NOMO-1 (cell line): Measurements from ENCODE around the gene CMTM4.
A peak's percentile ranks its signal among the peaks of the same experiment; 100 is the strongest.
"Not testable (repeated sequence)": the region's sequence is repeated elsewhere in the genome, so short reads cannot be mapped to it uniquely, and the experiment has no call there.

Experiments
- DNase-seq, 2 experiments: peaks; one replicate each; lab custom pipeline; 2025; ENCODE audit not compliant: unreplicated experiment in 2 of 2; lab: John Stamatoyannopoulos, UW

Gene CMTM4

DNA sequence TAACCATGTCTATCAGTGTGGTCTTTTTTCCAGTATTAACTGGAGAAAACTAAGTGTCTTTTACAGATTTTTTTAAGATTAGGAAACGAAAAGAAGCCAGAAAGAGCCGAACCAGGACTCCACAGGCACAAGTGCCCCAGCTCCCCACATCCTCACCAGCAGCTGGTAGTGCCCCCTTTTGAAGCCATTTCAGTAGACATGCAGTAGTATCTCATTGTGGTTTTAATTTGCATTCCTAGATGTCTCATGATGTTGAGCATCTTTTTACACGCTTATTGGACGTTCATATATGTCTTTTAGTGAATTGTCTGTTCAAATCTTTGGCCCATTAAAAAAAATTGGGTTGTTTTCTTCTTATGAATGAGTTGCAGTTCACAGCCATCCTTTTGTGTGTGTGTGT is 96.8 kb downstream of the CMTM4 start:
- DNase-seq = no peak

GRCh38 chr16:66598111-66598510 is 98.4 kb downstream of the CMTM4 start:
- no peak for DNase-seq

GRCh38 chr16:66596986-66597848 is 99.3 kb downstream of the CMTM4 start:
- no peak for DNase-seq

DNA sequence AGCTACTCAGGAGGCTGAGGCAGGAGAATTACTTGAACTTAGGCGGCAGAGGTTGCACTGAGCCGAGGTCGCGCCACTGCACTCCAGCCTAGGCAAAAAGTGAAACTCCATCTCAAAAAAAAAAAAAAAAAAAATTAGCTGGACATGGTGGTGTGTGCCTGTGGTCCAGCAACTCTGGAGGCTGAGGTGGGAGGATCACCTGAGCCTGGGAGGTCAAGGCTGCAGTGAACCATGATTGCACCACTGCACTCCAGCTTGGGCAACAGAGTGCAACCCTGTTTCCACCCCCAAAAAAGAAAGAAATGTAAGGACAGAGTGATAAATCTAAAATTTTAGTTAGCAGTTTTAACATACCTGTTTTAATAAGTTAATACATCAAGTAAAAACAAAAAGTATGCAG is 100.0 kb downstream of the CMTM4 start:
- not testable (repeated sequence) for DNase-seq

DNA sequence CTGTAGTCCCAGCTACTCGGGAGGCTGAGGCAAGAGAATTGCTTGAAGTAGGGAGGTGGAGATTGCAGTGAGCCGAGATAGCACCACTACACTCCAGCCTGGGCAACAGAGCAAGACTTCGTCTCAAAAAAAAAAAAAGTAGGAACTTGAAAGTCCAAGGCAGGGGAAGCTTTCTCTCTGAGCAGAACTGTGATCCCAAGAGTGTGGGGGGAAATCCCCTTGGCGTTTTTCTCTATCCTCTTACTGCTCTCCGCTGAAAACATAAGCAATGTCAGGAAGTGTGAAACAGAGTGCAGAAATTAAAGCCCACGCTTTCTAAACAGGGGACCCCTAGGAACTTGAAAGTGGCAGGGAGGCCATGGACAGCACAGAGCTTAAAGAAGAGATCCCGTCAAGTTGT is 101.8 kb downstream of the CMTM4 start:
- no peak for DNase-seq

- DNase-seq = no peak
These were observed 103.7 kb downstream of the CMTM4 start for GRCh38 chr16:66592814-66593213.

GRCh38 chr16:66592241-66592640 is 104.3 kb downstream of the CMTM4 start:
- no peak for DNase-seq

DNA sequence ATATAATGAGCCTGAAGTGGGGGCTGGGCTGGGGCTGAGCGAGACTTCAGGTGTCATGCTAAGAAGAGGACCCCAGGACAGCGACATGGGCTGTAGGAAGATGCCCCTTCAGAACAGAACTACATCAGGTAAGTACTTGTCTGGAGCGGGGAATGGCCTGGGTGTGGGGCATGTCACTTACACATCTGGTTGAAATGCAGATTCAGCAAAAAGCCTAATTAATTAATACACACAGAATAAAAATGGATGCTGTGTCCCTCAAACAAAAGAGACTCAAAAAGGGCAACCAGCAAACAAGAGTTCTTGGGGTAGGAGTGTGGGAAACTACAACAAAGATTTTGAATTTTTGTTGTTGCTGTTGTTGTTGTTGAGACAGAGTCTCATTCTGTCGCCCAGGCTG is 105.5 kb downstream of the CMTM4 start:
- DNase-seq = no peak

DNA sequence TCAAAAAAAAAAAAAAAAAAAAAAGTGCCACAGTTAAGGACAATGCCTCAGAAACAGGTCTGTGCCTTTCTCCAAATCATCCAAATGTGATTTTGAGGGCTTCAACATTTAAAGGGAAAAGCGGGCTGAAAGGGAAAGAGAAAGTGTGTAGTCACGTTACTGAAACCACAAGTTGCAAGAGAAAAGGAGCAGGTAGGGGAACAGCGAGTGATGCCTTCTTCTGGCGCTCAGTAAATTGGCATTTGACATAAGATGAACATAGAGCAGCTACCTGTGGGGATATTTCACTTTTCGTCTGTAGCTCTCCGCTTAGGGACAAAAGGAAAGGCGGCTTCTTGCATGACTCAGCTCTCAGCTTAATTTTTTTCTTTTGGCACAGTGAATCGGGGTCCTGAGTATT is 106.2 kb downstream of the CMTM4 start:
- peak in 1 of 2 experiments; percentile 32 for DNase-seq

- peak; percentile 13 to 32 for DNase-seq
These were observed 107.4 kb downstream of the CMTM4 start for GRCh38 chr16:66588981-66589713.

- no peak for DNase-seq
These were observed 108.5 kb downstream of the CMTM4 start for GRCh38 chr16:66587881-66588600.

DNA sequence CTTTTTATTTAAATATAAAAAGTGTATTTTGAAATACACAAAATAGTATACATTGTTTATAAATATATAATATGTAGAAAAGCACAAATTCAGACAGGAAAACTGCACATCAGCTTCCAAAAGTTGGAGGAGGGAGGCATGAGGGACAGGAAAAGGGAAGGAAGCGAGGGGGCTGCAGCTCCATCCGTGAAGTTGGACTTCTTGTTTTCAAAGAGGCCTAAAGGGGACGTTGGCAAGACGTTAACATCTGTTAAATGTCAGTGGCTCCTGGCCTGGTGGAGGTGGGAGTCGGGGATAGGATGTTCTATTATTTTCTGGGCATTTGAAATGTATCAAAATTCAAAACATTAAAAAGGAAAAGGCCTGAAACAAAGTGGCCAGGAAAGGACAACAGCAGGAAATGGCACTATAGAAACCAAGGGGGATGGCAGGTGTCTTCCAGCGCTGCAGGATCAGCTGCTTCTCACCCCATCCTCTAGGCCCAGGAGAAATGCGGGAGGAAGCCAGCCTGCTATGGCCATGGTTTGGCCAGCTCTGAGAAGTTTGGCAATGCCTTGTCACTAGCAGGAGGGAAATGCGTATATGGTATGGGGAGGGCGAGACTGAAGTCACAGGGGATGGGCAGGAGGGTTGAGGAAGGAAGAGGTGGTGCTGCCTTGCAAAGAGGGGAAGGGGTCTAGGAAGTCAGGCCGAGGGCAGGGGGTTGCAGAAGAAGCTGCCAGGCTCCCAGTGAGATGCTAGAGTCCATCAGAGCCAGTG is 110.9 kb downstream of the CMTM4 start:
- peak; percentile 12 to 23 for DNase-seq

DNA sequence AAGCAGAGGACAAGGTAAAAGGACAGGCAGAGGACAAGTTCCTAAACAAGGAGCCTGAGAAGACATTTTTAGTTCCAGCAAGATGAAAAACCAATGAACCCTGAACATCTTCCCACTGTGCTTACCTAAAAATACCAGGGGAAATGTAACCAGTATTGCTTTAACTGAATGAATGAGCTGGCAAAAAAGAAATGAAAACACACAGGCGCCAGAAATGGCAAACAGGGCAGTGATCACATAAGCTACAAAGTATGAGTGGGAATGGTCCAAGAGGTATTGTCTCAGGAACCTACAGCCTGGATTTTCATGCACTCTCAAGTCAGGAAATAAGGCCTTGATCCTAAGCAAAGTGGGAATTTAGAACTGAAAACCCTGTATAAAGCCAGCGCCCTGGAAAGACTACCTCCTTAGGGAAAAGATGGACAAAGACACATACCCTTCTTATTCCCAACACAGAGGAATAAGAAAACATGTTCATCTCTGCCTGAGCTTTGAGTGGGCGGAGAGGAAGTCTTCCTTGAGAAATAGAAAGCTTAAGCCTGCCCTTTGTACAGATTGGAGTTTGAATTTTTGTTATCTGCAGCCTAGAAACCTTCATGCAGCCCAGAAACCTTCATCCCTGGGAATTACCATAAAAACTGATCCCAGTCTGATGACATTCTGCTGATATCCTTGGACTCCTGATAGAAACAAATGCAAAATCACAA is 115.1 kb downstream of the CMTM4 start:
- no peak for DNase-seq

- DNase-seq = no peak
These were observed 115.8 kb downstream of the CMTM4 start for GRCh38 chr16:66580605-66581209.

DNA sequence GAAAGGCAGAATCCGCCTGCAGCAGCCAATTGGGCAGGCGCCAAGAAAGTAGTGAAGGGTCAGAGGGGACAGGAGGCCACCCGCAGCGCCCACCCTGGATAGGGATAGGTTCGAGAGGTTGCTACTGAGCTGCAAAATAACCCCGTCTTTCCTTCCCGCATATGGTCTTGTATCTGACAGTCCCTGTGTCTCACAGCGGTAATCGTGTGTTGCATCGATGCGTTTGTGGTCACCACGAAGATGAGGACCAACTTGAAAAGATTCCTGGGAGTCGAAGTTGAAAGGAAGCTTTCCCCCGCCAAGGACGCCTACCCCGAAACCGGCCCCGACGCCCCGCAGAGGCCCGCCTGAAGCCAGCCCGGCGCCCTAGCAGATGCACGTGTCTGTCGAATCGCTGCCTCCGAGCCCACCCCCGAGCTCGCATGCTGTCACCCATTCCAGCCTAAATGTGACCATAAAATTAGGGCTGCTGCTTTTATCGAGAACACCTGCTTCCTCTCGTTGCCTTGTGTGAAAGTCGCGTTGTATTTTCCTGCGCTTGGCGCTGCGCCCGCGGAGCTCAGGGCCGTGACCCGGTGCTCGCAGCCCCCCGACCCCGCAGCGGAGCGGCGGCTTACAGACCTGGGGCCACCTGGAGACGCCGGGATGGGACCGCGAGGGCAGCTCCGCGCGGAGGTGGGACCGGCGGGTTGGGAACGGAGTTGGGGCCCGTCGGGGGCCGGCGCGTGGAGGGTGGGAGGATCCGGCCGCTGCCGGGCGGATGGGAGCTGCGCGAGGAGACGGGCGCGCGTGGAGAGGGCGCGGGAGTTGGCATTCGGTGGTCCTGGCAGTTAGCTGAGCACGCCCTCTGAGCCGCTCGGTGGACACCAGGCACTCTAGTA is 117.7 kb downstream of the CMTM4 start, which contains the start of gene CMTM2:
CMTM2 (plus strand) TSS at position 813 of the 881 bp plus-strand sequence. CDS start 145 bp downstream, outside the sequence.
- no peak for DNase-seq

GRCh38 chr16:66576296-66576695 is 120.2 kb downstream of the CMTM4 start:
- DNase-seq = no peak

DNA sequence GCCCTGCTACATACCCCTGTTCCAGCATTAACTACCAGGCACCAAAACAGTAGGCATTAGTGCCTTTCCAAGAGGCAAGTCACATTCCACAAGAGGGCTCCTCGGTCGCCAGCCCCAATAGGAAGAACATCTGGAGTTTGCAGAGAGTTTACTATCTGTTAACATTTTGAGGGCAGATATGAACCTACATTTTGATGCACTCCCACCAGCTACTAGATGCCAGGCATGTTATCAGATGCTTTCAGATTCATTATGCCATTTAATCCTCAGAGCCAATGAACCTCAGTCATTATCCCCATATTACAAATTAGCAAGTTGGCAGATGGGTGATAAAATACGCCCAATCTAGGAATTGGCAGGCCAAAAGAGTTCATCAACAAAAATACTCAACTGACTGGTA is 121.5 kb downstream of the CMTM4 start:
- no peak for DNase-seq

DNA sequence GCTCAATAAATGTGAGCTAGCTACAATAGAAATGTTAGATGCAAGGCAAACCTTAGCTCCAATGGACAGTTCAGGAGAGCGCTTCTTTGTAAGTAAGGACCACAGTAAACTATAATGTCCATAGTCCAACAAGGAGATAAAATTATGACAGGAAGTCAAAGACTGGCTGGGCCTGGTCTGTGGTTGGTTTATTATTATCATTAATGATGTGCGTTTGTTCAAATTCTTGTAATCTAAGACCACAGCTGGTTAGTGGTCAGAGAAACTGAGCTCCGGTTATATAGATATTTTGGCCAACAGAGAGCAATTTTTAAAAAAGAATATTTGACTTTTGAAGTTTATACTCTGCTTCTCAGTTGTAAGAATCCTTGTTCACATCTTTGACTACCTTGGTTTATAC is 122.0 kb downstream of the CMTM4 start:
- DNase-seq = no peak

GRCh38 chr16:66574081-66574480 is 122.5 kb downstream of the CMTM4 start:
- DNase-seq = no peak
